ENCODE results near the gene IFT74.

DNA sequence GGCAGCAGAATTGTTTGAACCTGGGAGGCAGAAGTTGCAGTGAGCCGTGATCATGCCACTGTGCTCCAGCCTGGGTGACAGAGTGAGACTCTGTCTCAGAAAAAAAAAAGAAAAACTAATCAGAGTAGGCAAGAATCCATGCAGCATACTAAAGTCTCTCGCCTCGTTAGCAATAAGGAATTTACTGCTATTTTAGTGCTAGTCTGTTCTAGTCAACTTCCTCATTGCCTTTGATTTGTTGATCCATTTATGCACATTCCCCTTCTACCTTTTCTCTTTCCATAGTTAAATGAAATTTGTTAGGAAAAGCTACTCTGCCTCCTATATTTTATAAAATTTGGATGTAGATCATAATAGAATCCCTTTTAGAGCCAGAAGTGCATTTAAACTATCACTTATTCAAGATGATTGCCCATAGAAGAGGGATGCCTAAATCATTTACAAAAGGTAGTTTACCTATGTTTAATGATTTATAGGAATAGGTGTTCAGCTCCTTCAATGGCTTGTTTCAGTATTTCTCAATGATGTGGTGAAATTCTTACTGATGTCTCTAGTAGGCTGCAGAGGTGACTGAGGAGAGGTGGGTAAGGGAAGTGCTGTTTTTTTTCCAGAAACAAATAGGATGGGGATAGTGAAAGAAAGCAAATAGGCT, 47.3 kb downstream of the IFT74 start:
- no peak for TF ChIP-seq EZH2 (IDR thresholded peaks at IDR 0.05)
- TF ChIP-seq POLR2AphosphoS5 (IDR thresholded peaks at IDR 0.05; ENCODE audit: borderline replicate concordance, low read depth, low read length): no peak
- no peak for TF ChIP-seq FOXP2 (optimal IDR thresholded peaks at IDR 0.05; ENCODE audit: control extremely low read depth, extremely low read length, insufficient read depth)
